ENCODE data around the gene TAF1C. TPM values are rescaled to one million over a fixed set of nuclear protein-coding genes. Genes with fewer than 3 reads are reported as not detected.

Gene TAF1C
- total RNA-seq, 1 experiment from 2014 or later: 78.5 TPM

DNA sequence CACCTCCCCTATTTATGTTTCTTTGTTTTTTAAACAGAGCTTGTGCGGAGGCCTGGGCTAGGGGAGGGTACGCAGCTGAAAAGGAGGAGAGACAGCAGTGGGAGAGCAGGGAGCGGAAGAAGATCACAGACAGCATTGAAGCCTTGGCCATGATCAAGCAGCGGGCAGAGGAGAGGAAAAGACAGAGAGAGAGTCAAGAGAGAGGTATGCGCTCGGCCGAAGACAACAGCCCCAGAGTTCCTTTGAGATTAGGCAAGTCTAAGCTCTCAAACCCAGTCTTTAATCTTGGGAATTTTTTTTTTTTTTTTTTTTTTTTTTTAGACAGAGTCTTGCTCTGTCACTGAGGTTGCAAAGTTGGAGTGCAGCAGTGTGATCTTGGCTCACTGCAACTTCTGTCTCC lies 21.1 kb downstream of the TAF1C start:
- DNase-seq: no peak
- Mint-ChIP-seq H3K9me3 (ENCODE audit: low read depth, unreplicated experiment) (no peaks in the 10 kb centered on the region), H3K36me3 (ENCODE audit: insufficient read depth, unreplicated experiment) (no peaks in the 10 kb centered on the region), H3K27me3 (ENCODE audit: unreplicated experiment) (peaks cover 65% of the 10 kb centered on the region), H3K4me3 (ENCODE audit: low read depth, unreplicated experiment) (no peak overlapping the region), H3K4me1 (ENCODE audit: low read depth, unreplicated experiment) (peaks cover 7% of the 10 kb centered on the region), H3K27ac (ENCODE audit: unreplicated experiment) (no peak overlapping the region)
- TF ChIP-seq, protein P1, sequence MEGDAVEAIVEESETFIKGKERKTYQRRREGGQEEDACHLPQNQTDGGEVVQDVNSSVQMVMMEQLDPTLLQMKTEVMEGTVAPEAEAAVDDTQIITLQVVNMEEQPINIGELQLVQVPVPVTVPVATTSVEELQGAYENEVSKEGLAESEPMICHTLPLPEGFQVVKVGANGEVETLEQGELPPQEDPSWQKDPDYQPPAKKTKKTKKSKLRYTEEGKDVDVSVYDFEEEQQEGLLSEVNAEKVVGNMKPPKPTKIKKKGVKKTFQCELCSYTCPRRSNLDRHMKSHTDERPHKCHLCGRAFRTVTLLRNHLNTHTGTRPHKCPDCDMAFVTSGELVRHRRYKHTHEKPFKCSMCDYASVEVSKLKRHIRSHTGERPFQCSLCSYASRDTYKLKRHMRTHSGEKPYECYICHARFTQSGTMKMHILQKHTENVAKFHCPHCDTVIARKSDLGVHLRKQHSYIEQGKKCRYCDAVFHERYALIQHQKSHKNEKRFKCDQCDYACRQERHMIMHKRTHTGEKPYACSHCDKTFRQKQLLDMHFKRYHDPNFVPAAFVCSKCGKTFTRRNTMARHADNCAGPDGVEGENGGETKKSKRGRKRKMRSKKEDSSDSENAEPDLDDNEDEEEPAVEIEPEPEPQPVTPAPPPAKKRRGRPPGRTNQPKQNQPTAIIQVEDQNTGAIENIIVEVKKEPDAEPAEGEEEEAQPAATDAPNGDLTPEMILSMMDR (IDR thresholded peaks at IDR 0.05; ENCODE audit: unreplicated experiment): no peak
- CTCF ChIA-PET: interaction anchor here (0.9 to 1.4 kb wide), 2 partner anchors 12 to 20 kb away, joined by 3 to 6 read pairs; partner anchors contain the start of genes DNAAF1 and HSDL1
- BruUV-seq (replicated peaks): no TSS peak
- intact Hi-C loops (cut with micrococcal nuclease; ENCODE audit: unreplicated experiment): no loop called here

GRCh38 chr16:84161801-84162200 lies 25.1 kb downstream of the TAF1C start:
- no TSS peak for BruUV-seq (replicated peaks)
- H3K9me3 Mint-ChIP-seq (ENCODE audit: low read depth, unreplicated experiment): no peaks in the 10 kb centered on the region
- intact Hi-C loops (cut with micrococcal nuclease; ENCODE audit: unreplicated experiment): no loop called here
- TF ChIP-seq, protein P1 (IDR thresholded peaks at IDR 0.05; ENCODE audit: unreplicated experiment): no peak
- CTCF ChIA-PET: no interaction called here
- H3K27me3 Mint-ChIP-seq (ENCODE audit: unreplicated experiment): peaks cover 68% of the 10 kb centered on the region
- H3K27ac Mint-ChIP-seq (ENCODE audit: unreplicated experiment): no peak overlapping the region
- DNase-seq: no peak
- H3K4me3 Mint-ChIP-seq (ENCODE audit: low read depth, unreplicated experiment): no peak overlapping the region
- H3K4me1 Mint-ChIP-seq (ENCODE audit: low read depth, unreplicated experiment): no peaks in the 10 kb centered on the region
- no peaks in the 10 kb centered on the region for H3K36me3 Mint-ChIP-seq (ENCODE audit: insufficient read depth, unreplicated experiment)

- no peak overlapping the region for H3K4me3 Mint-ChIP-seq (ENCODE audit: low read depth, unreplicated experiment)
- H3K27me3 Mint-ChIP-seq (ENCODE audit: unreplicated experiment): peaks cover 66% of the 10 kb centered on the region
- TF ChIP-seq, protein P1 (IDR thresholded peaks at IDR 0.05; ENCODE audit: unreplicated experiment): no peak
- intact Hi-C loops (cut with micrococcal nuclease; ENCODE audit: unreplicated experiment): no loop called here
- no TSS peak for BruUV-seq (replicated peaks)
- no peaks in the 10 kb centered on the region for H3K4me1 Mint-ChIP-seq (ENCODE audit: low read depth, unreplicated experiment)
- CTCF ChIA-PET: interaction anchor here (0.6 to 0.7 kb wide), 2 partner anchors 207 to 236 kb away, joined by 3 to 6 read pairs; no protein-coding TSS in a partner anchor
- H3K36me3 Mint-ChIP-seq (ENCODE audit: insufficient read depth, unreplicated experiment): peaks cover 3% of the 10 kb centered on the region
- no peak for DNase-seq
- no peak overlapping the region for H3K27ac Mint-ChIP-seq (ENCODE audit: unreplicated experiment)
- H3K9me3 Mint-ChIP-seq (ENCODE audit: low read depth, unreplicated experiment): no peaks in the 10 kb centered on the region
These were observed 25.8 kb downstream of the TAF1C start for GRCh38 chr16:84161037-84161436.

GRCh38 chr16:84159800-84160199 lies 27.1 kb downstream of the TAF1C start:
- no peak overlapping the region for H3K4me3 Mint-ChIP-seq (ENCODE audit: low read depth, unreplicated experiment)
- peaks cover 6% of the 10 kb centered on the region for H3K36me3 Mint-ChIP-seq (ENCODE audit: insufficient read depth, unreplicated experiment)
- CTCF ChIA-PET: no interaction called here
- no peaks in the 10 kb centered on the region for H3K4me1 Mint-ChIP-seq (ENCODE audit: low read depth, unreplicated experiment)
- no TSS peak for BruUV-seq (replicated peaks)
- H3K9me3 Mint-ChIP-seq (ENCODE audit: low read depth, unreplicated experiment): no peaks in the 10 kb centered on the region
- intact Hi-C loops (cut with micrococcal nuclease; ENCODE audit: unreplicated experiment): no loop called here
- H3K27me3 Mint-ChIP-seq (ENCODE audit: unreplicated experiment): peaks cover 54% of the 10 kb centered on the region
- TF ChIP-seq, protein P1 (IDR thresholded peaks at IDR 0.05; ENCODE audit: unreplicated experiment): no peak
- DNase-seq: no peak
- H3K27ac Mint-ChIP-seq (ENCODE audit: unreplicated experiment): no peak overlapping the region
